ENCODE results near the gene NUDT3.
A peak's percentile ranks its signal among the peaks of the same experiment; 100 is the strongest.
"Not testable (repeated sequence)": the region's sequence is repeated elsewhere in the genome, so short reads cannot be mapped to it uniquely, and the experiment has no call there.

NUDT3 gene

DNA sequence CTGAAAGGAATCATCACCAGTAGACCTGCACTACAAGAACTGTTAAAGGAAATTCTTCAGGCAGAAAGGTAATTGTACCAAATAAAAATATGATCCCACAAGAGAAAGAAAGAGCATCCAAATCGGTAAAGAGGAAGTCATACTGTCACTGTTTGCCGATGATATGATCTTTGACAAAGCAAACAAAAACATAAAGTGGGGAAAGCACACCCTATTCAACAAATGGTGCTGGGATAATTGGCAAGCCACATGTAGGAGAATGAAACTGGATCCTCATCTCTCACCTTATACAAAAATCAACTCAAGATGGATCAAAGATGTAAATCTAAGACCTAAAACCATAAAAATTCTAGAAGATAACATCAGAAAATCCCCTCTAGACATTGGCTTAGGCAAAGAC lies 140.1 kb downstream of the NUDT3 start:
- H3K4me1 ChIP-seq (ENCODE audit: control insufficient read depth, insufficient read depth, low read length, unreplicated experiment); H3K36me3 ChIP-seq (ENCODE audit: insufficient read depth, low read length); H3K4me3 ChIP-seq (ENCODE audit: low read depth, low read length); H2AFZ ChIP-seq (ENCODE audit: low read length, unreplicated experiment); H3K27ac ChIP-seq (ENCODE audit: low read depth, low read length); H3K27me3 ChIP-seq (ENCODE audit: insufficient read depth, low read length): not testable (repeated sequence)
- peaks cover 11% of the 10 kb centered on the region for H3K79me2 ChIP-seq (ENCODE audit: control insufficient read depth, insufficient read depth, low read length, unreplicated experiment)

DNA sequence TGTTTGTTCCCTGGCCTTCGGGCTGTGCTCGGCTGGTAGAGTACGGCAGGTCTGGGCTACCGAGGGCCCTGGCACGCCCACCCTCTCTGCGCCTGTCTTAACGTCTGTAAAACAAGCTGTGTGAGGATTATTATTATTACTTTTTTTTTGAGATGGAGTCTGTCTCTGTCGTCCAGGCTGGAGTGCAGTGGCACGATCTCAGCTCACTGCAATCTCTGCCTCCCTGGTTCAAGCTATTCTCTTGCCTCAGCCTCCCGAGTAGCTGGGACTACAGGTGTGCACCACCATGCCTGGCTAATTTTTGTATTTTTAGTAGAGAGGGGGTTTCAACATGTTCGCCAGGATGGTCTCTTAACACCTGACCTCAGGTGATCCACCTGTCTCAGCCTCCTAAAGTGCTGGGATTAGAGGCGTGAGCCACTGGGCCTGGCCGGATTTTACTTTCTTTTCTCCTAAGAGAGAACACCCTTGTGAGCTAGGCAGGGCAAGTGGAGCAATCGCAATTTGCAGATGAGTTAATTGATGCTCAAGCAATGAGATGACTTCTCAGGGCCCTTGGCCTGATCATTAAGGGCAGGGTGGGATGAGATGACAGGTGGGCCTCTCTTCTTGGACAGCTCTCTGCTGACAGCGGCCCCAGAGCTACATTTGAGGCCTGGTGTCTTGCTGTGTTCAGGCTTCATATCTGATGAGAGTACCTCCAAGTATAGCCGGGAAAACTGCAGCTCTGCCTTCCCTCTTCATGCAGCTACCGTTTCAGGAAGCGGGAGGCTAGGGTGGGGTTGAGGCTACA lies 142.8 kb downstream of the NUDT3 start:
- Histone ChIP-seq H3K4me3 (ENCODE audit: low read depth, low read length) (peak overlapping the region; percentile 85), H3K4me1 (ENCODE audit: control insufficient read depth, insufficient read depth, low read length, unreplicated experiment) (peaks cover 29% of the 10 kb centered on the region), H3K27ac (ENCODE audit: low read depth, low read length) (no peak overlapping the region), H3K36me3 (ENCODE audit: insufficient read depth, low read length) (no peaks in the 10 kb centered on the region), H3K27me3 (ENCODE audit: insufficient read depth, low read length) (no peaks in the 10 kb centered on the region), H2AFZ (ENCODE audit: low read length, unreplicated experiment) (peak overlapping the region; percentile 96), H3K79me2 (ENCODE audit: control insufficient read depth, insufficient read depth, low read length, unreplicated experiment) (peaks cover 12% of the 10 kb centered on the region)

DNA sequence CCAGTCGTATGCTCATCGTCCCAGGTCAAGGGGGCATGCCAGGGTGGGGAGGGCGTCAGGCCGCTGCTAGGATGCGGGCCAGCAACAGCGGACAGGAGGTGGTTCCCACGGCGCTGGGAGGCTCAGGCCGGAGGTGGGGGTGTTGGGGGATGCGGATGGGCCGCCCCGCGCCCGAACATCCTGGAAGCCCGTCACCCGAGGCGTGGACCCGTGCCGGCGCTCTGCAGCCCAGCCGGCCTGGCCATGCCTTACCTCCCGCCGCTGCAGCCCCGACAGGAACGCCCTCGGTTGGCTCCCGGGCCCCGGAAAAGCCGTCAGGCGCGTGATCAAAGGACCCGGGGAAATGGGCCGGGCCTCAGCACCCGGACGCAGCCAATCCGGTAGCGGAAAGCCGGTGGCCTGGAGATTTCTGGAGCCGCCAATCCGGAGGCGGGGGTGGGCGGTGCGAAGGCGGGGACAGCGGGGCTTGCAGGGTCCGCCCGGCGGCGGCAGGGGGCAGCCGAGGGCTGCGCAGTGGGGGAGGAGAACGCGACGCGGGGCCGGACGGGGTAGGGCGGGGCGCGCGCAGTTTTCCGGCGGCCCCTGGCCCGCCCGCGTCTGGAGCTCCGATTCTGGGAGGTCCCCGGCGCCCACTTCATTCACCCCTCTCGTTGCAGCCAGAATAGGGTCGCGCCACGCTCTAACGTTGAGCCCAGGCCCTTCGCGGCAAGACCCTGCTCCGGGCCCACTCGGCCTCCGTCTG lies 143.6 kb downstream of the NUDT3 start, which contains the start of gene SMIM29:
SMIM29 (minus strand) TSS at position 280 of the 742 bp plus-strand sequence. CDS start 1,215 bp downstream, outside the sequence.
- H3K27ac ChIP-seq (ENCODE audit: low read depth, low read length): peak within 1 kb of the TSS; percentile 36
- peaks cover 32% of the 10 kb centered on the region for H3K4me1 ChIP-seq (ENCODE audit: control insufficient read depth, insufficient read depth, low read length, unreplicated experiment)
- H3K79me2 ChIP-seq (ENCODE audit: control insufficient read depth, insufficient read depth, low read length, unreplicated experiment): peaks cover 12% of the 10 kb centered on the region

DNA sequence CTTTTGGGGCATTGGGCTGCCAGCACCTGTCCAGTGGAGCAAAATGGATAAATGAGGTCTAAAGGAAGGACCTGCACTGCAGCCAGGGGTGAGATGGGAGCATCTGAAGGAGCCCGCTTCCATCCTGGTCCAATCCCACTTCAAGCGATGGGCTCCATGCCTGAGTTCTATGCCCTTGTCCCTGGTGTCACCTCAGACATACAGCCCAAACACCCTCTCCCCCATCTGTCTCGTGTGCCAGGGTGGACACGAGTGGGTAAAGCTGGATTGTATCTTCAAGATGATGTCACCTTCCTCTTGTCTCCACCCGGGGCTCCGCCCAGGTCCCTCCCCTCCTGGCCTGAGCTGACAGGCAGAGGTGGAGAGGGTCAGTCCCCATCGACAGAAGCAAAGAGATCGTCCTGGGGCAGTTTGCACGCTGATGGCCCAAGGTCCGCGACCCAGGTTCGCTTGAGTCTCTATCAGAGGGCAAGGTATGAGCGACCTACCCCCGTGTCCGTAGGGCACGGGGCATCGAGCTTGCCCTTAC lies 144.2 kb downstream of the NUDT3 start:
- peak overlapping the region; percentile 4 for H2AFZ ChIP-seq (ENCODE audit: low read length, unreplicated experiment)
- H3K36me3 ChIP-seq (ENCODE audit: insufficient read depth, low read length): no peaks in the 10 kb centered on the region
- peak overlapping the region; percentile 85 for H3K4me3 ChIP-seq (ENCODE audit: low read depth, low read length)
- H3K27me3 ChIP-seq (ENCODE audit: insufficient read depth, low read length): no peaks in the 10 kb centered on the region
- peaks cover 38% of the 10 kb centered on the region for H3K4me1 ChIP-seq (ENCODE audit: control insufficient read depth, insufficient read depth, low read length, unreplicated experiment)
- H3K27ac ChIP-seq (ENCODE audit: low read depth, low read length): peak overlapping the region; percentile 36
- H3K79me2 ChIP-seq (ENCODE audit: control insufficient read depth, insufficient read depth, low read length, unreplicated experiment): peaks cover 12% of the 10 kb centered on the region

More for the DNA sequence above, 143.6 kb downstream of the NUDT3 start, which contains the start of gene SMIM29:
- H2AFZ ChIP-seq (ENCODE audit: low read length, unreplicated experiment): peak within 1 kb of the TSS; percentile 96
- H3K27me3 ChIP-seq (ENCODE audit: insufficient read depth, low read length): no peaks in the 10 kb centered on the region
- H3K4me3 ChIP-seq (ENCODE audit: low read depth, low read length): peak within 1 kb of the TSS; percentile 85
- no peaks in the 10 kb centered on the region for H3K36me3 ChIP-seq (ENCODE audit: insufficient read depth, low read length)

DNA sequence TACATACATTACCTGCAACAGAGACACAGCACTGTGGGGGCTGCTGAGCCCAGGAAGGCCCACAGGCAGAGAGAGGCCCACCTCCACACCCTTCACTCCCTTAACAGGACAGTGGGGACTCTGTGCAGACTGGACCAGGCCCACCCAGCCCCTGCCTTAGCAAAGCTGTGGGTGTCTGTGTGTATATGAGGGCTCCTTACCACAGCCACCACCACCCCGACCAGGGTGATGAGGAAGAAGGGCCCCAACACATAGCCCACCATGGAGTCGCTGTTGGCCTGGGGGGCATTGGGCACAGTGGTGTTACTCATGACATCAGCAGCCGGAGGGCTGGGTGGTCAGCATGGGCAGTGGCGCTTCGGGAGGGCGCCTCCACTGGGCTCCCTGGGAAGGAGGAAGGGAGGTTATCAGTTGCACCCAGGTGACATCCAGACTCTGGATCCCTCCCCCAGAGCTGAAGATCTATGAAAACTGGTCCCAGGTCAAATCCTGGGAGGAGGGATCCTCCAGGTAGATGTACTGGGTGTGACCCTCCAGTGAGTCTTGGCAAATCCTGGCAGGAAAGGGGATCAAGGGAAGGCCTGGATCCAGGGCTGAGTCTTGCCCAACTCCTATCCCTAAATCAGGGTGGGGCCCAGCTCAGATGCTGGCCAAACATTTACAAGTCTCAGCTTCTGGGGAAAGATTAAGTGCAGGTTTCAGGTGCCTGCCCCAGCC lies 144.8 kb downstream of the NUDT3 start:
- Histone ChIP-seq H3K27ac (ENCODE audit: low read depth, low read length) (peak overlapping the region; percentile 36), H3K4me1 (ENCODE audit: control insufficient read depth, insufficient read depth, low read length, unreplicated experiment) (peaks cover 45% of the 10 kb centered on the region), H3K27me3 (ENCODE audit: insufficient read depth, low read length) (no peaks in the 10 kb centered on the region), H3K4me3 (ENCODE audit: low read depth, low read length) (peak overlapping the region; percentile 85), H2AFZ (ENCODE audit: low read length, unreplicated experiment) (no peak overlapping the region), H3K36me3 (ENCODE audit: insufficient read depth, low read length) (no peaks in the 10 kb centered on the region), H3K79me2 (ENCODE audit: control insufficient read depth, insufficient read depth, low read length, unreplicated experiment) (peaks cover 12% of the 10 kb centered on the region)

DNA sequence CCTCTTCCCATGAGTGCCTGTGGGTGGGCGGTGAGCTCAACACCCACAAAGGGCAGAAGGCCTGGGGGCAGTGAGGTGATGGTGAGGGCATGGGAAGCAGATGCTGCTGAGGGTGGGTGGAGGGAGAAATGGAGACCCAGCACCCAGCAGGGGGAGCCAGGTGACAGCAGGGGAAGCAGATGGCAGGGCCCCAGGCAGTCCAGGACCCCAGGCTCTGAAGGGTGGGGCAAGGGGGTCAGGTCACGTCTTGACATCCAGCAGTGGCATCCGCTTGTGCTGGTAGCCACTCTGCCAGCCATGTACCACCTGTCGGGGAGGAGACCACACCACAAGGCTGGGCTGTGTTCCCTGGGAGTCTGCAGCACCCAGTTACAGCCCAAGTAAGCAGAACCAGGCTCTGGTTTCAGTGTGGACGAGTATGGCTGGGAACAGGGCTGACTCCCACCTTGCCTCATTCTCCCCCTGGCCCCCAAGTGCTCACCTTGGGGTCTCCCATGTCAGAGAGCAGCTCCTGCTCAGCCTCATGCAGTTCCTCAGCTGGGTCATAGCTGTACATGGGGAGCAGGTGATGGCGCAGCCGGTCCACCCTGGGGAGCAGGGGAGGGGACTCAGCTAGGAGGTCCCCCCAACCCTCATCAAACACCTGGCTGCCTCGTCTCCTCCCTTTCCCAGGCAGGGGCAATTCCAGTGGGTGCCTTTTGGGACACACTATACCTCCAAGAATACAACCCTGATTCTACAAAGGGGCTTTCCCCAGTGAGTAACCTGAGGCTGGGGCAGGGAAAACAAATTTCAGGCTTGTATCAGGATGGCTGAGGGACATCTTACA lies 145.7 kb downstream of the NUDT3 start:
- H2AFZ ChIP-seq (ENCODE audit: low read length, unreplicated experiment): no peak overlapping the region
- H3K4me1 ChIP-seq (ENCODE audit: control insufficient read depth, insufficient read depth, low read length, unreplicated experiment): peaks cover 53% of the 10 kb centered on the region
- H3K36me3 ChIP-seq (ENCODE audit: insufficient read depth, low read length): peaks cover 5% of the 10 kb centered on the region; the same call in 1 of the 2 replicates
- peak overlapping the region; percentile 36 for H3K27ac ChIP-seq (ENCODE audit: low read depth, low read length)
- peaks cover 13% of the 10 kb centered on the region for H3K79me2 ChIP-seq (ENCODE audit: control insufficient read depth, insufficient read depth, low read length, unreplicated experiment)
- H3K27me3 ChIP-seq (ENCODE audit: insufficient read depth, low read length): no peaks in the 10 kb centered on the region
- no peak overlapping the region; the same call in 1 of the 2 replicates for H3K4me3 ChIP-seq (ENCODE audit: low read depth, low read length)

DNA sequence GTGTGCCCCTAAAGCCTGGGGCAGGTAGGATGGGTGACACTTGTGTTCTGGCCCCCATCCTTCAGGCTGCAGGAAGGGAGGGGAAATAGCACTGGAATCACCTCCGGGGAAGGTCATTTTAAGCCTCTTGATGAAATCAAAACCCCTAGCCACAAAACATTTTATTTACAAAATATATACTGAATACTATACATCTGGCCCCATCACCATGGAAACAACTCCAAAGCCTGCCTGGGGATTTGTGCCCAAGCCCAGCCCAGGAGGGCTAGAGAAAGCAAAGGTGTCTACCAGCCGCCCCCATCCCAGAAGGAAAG lies 146.3 kb downstream of the NUDT3 start:
- H3K27ac ChIP-seq (ENCODE audit: low read depth, low read length): peak overlapping the region; percentile 36
- H2AFZ ChIP-seq (ENCODE audit: low read length, unreplicated experiment): no peak overlapping the region
- peaks cover 59% of the 10 kb centered on the region for H3K4me1 ChIP-seq (ENCODE audit: control insufficient read depth, insufficient read depth, low read length, unreplicated experiment)
- H3K36me3 ChIP-seq (ENCODE audit: insufficient read depth, low read length): peaks cover 10% of the 10 kb centered on the region; the same call in 1 of the 2 replicates
- no peak overlapping the region for H3K4me3 ChIP-seq (ENCODE audit: low read depth, low read length)
- H3K79me2 ChIP-seq (ENCODE audit: control insufficient read depth, insufficient read depth, low read length, unreplicated experiment): peaks cover 19% of the 10 kb centered on the region
- H3K27me3 ChIP-seq (ENCODE audit: insufficient read depth, low read length): no peaks in the 10 kb centered on the region

DNA sequence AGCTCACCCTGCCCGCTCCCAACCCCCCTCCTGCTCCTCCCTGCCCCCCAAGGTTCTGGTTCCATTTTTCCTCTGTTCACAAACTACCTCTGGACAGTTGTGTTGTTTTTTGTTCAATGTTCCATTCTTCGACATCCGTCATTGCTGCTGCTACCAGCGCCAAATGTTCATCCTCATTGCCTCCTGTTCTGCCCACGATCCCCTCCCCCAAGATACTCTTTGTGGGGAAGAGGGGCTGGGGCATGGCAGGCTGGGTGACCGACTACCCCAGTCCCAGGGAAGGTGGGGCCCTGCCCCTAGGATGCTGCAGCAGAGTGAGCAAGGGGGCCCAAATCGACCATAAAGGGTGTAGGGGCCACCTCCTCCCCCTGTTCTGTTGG lies 146.7 kb downstream of the NUDT3 start:
- Histone ChIP-seq H3K36me3 (ENCODE audit: insufficient read depth, low read length) (peaks cover 14% of the 10 kb centered on the region; the same call in 1 of the 2 replicates), H3K79me2 (ENCODE audit: control insufficient read depth, insufficient read depth, low read length, unreplicated experiment) (peaks cover 24% of the 10 kb centered on the region), H3K27ac (ENCODE audit: low read depth, low read length) (peak overlapping the region; percentile 36; the same call in 1 of the 2 replicates), H3K4me1 (ENCODE audit: control insufficient read depth, insufficient read depth, low read length, unreplicated experiment) (peaks cover 62% of the 10 kb centered on the region)
- not testable (repeated sequence) for H2AFZ ChIP-seq (ENCODE audit: low read length, unreplicated experiment); H3K27me3 ChIP-seq (ENCODE audit: insufficient read depth, low read length); H3K4me3 ChIP-seq (ENCODE audit: low read depth, low read length)

DNA sequence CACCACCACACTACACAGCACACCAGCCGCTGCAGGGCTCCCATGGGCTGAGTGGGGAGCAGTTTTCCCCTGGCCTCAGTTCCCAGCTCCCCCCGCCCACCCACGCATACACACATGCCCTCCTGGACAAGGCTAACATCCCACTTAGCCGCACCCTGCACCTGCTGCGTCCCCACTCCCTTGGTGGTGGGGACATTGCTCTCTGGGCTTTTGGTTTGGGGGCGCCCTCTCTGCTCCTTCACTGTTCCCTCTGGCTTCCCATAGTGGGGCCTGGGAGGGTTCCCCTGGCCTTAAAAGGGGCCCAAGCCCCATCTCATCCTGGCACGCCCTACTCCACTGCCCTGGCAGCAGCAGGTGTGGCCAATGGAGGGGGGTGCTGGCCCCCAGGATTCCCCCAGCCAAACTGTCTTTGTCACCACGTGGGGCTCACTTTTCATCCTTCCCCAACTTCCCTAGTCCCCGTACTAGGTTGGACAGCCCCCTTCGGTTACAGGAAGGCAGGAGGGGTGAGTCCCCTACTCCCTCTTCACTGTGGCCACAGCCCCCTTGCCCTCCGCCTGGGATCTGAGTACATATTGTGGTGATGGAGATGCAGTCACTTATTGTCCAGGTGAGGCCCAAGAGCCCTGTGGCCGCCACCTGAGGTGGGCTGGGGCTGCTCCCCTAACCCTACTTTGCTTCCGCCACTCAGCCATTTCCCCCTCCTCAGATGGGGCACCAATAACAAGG lies 147.3 kb downstream of the NUDT3 start:
- H2AFZ ChIP-seq (ENCODE audit: low read length, unreplicated experiment); H3K27me3 ChIP-seq (ENCODE audit: insufficient read depth, low read length); H3K4me3 ChIP-seq (ENCODE audit: low read depth, low read length): not testable (repeated sequence)
- Histone ChIP-seq H3K36me3 (ENCODE audit: insufficient read depth, low read length) (peaks cover 14% of the 10 kb centered on the region; the same call in 1 of the 2 replicates), H3K4me1 (ENCODE audit: control insufficient read depth, insufficient read depth, low read length, unreplicated experiment) (peaks cover 67% of the 10 kb centered on the region), H3K27ac (ENCODE audit: low read depth, low read length) (peak overlapping the region; percentile 93), H3K79me2 (ENCODE audit: control insufficient read depth, insufficient read depth, low read length, unreplicated experiment) (peaks cover 29% of the 10 kb centered on the region)
